Measurements from ENCODE around the gene BTBD6.

BTBD6 gene

DNA sequence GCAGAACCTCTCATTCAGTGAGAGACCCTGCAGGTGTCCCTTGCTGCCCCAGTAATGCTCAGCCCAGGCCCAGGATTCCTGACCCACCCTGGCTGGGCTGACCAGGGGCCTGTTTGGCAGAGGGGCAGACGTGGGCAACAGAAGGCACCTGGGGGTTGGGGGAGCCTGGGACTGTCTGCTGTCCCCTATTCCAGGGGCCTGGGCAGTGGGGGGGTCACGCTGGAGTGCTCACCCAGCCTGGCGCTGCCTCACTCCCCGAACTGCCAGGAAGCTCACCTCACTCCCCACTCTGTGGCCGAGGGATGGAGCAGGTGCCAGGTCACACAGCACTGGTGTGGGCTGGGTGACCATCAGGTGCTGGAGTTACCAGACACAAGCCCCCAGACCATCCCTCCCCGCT, 44.6 kb upstream of the BTBD6 start:
- no peaks in the 10 kb centered on the region for H3K79me2 ChIP-seq (ENCODE audit: insufficient read depth, low read depth)
- H3K27me3 ChIP-seq (ENCODE audit: insufficient read depth, low read depth): no peaks in the 10 kb centered on the region; the same call in 1 of the 2 replicates
- no peak overlapping the region for H2AFZ ChIP-seq (ENCODE audit: low read depth)
- no peaks in the 10 kb centered on the region for H3K4me1 ChIP-seq (ENCODE audit: low read depth, poor library complexity, severe bottlenecking)
- H3K4me3 ChIP-seq (IDR thresholded peaks at IDR 0.05; ENCODE audit: insufficient read depth, low read depth, low read length): no peak overlapping the region
- TF ChIP-seq, protein P1, sequence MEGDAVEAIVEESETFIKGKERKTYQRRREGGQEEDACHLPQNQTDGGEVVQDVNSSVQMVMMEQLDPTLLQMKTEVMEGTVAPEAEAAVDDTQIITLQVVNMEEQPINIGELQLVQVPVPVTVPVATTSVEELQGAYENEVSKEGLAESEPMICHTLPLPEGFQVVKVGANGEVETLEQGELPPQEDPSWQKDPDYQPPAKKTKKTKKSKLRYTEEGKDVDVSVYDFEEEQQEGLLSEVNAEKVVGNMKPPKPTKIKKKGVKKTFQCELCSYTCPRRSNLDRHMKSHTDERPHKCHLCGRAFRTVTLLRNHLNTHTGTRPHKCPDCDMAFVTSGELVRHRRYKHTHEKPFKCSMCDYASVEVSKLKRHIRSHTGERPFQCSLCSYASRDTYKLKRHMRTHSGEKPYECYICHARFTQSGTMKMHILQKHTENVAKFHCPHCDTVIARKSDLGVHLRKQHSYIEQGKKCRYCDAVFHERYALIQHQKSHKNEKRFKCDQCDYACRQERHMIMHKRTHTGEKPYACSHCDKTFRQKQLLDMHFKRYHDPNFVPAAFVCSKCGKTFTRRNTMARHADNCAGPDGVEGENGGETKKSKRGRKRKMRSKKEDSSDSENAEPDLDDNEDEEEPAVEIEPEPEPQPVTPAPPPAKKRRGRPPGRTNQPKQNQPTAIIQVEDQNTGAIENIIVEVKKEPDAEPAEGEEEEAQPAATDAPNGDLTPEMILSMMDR (conservative IDR thresholded peaks at IDR 0.05; ENCODE audit: low read depth, low read length): no peak
- no peak overlapping the region for H3K4me2 ChIP-seq
- no peaks in the 10 kb centered on the region for H4K20me1 ChIP-seq (ENCODE audit: insufficient read depth)
- no peaks in the 10 kb centered on the region for H3K36me3 ChIP-seq (ENCODE audit: insufficient read depth)
- no peak overlapping the region for H3K9ac ChIP-seq
- no peak overlapping the region for H3K27ac ChIP-seq

DNA sequence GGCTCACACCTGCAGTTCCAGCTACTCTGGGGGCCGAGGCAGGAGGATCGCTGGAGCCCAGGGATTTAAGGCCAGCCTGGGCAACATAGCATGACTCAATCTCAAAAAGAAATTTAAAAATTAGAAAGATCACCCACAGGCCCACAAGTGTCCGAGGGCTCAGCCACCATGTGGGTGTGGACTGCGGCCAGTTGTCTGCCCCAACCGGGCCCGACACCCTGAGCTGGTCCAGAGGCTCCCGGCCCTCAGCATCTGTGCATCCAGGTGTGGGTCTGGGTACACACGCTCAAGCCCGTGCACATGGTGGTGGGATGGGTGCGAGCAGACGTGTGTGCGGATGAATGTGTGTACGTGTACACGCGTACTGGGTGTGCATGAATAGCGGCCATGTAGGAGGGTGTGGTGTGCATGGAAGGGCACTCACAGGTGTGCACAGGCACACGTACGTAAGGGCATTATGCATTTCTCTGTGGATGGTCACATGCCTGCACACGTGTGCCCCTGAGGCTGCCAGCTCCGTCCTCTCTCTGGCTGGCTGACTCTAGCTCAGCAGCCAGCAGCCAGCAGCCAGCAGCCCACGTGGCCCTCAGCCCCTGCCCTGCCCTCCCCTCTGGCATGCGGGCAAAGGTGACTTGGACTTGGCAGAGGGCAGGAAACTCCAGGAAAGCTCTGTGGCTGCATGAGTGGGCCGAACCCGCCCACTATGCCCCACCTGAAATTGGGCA, 44.0 kb upstream of the BTBD6 start:
- Histone ChIP-seq H3K27me3 (ENCODE audit: insufficient read depth, low read depth) (no peaks in the 10 kb centered on the region; the same call in 1 of the 2 replicates), H4K20me1 (ENCODE audit: insufficient read depth) (no peaks in the 10 kb centered on the region)

DNA sequence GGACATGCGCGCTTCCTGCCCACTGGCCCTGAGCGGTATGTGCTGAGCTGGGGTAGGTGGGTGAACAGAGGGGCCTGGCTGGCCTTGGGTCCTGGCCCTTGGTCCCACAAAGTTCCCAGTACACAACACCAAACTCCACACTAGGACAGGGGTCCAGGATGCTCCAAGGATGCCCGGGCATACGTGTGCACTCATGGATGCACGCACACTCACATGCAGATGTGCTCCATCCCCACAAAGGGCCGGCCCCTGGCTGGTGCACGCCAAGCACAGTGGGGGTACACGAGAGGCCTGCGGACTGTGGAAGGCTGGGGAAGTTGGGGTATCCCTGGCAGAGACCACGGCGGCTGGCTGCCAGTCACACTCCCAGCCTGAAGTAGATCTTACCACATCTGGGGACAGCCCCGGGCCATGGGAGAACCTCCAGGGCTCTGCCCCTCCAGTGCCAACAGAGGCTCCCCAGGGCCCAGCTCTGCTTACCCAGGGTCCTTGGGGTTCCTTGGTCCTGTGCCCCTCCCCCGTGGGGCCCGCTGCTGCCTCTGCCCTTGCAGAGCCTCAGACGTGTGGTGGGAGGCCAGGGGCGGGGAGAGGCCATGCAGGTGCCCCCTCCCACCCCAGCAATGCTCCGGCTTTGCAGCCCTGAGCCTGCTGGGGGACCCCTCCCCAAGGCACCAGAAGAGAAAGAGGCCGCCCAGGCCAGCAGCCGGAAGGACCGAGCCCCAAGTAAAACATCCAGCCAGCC, 43.2 kb upstream of the BTBD6 start:
- Histone ChIP-seq H3K4me1 (ENCODE audit: low read depth, poor library complexity, severe bottlenecking) (no peaks in the 10 kb centered on the region), H3K27me3 (ENCODE audit: insufficient read depth, low read depth) (no peaks in the 10 kb centered on the region), H3K4me2 (no peak overlapping the region), H3K36me3 (ENCODE audit: insufficient read depth) (no peaks in the 10 kb centered on the region), H3K4me3 (IDR thresholded peaks at IDR 0.05; ENCODE audit: insufficient read depth, low read depth, low read length) (no peak overlapping the region), H3K9ac (no peak overlapping the region), H4K20me1 (ENCODE audit: insufficient read depth) (no peaks in the 10 kb centered on the region), H3K79me2 (ENCODE audit: insufficient read depth, low read depth) (no peaks in the 10 kb centered on the region), H2AFZ (ENCODE audit: low read depth) (no peak overlapping the region), H3K27ac (no peak overlapping the region)
- TF ChIP-seq, protein P1 (conservative IDR thresholded peaks at IDR 0.05; ENCODE audit: low read depth, low read length): no peak

More for the DNA sequence above, 44.0 kb upstream of the BTBD6 start:
- Histone ChIP-seq H3K36me3 (ENCODE audit: insufficient read depth) (no peaks in the 10 kb centered on the region), H3K4me2 (no peak overlapping the region), H3K9ac (no peak overlapping the region), H2AFZ (ENCODE audit: low read depth) (no peak overlapping the region), H3K27ac (no peak overlapping the region), H3K4me3 (IDR thresholded peaks at IDR 0.05; ENCODE audit: insufficient read depth, low read depth, low read length) (no peak overlapping the region), H3K79me2 (ENCODE audit: insufficient read depth, low read depth) (no peaks in the 10 kb centered on the region), H3K4me1 (ENCODE audit: low read depth, poor library complexity, severe bottlenecking) (no peaks in the 10 kb centered on the region)
- TF ChIP-seq, protein P1 (conservative IDR thresholded peaks at IDR 0.05; ENCODE audit: low read depth, low read length): no peak

DNA sequence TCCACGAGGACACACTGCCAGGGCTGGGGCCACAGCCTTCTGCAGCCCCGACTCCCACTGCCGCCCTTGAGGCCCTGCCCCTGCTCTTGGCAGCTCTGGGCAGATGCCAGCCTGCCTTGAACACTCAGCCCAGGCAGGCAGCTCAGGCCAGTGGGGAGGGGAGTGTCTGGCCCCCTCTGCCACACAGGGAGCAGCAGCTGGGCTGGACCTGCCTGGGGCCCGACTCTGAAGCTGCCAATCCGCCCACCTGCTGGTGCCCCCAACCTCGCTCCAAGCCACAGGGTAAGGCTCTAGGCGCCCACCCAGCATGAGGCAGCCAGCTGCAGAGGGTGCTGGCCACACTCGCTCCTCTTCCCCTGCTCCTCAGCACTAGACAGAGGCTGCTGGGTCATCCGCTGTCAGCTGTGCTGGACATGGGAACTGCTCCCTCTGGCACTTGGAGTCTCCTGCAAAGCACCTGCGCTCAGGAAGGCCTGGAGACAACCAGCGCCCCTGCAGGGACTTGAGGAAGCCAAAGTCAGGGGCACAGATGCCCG, 42.6 kb upstream of the BTBD6 start:
- Histone ChIP-seq H2AFZ (ENCODE audit: low read depth) (no peak overlapping the region), H3K4me2 (no peak overlapping the region), H3K27me3 (ENCODE audit: insufficient read depth, low read depth) (no peaks in the 10 kb centered on the region), H3K4me3 (IDR thresholded peaks at IDR 0.05; ENCODE audit: insufficient read depth, low read depth, low read length) (no peak overlapping the region), H4K20me1 (ENCODE audit: insufficient read depth) (no peaks in the 10 kb centered on the region), H3K27ac (no peak overlapping the region), H3K79me2 (ENCODE audit: insufficient read depth, low read depth) (no peaks in the 10 kb centered on the region), H3K36me3 (ENCODE audit: insufficient read depth) (no peaks in the 10 kb centered on the region), H3K9ac (no peak overlapping the region), H3K4me1 (ENCODE audit: low read depth, poor library complexity, severe bottlenecking) (no peaks in the 10 kb centered on the region)
- TF ChIP-seq, protein P1 (conservative IDR thresholded peaks at IDR 0.05; ENCODE audit: low read depth, low read length): no peak
